ENCODE data around the gene FOSL1. TPM values are rescaled to one million over a fixed set of nuclear protein-coding genes. Genes with fewer than 3 reads are reported as not detected.

FOSL1 gene
- 0.47 TPM for total RNA-seq
- long read RNA-seq, partial matches to known transcripts, result 0 of 1 reads
- long read RNA-seq, other reads (novel, unspliced or antisense), result 1 of 1 reads

GRCh38 chr11:65900125-65900898, at the start of gene FOSL1:
Gene FOSL1, minus strand, starts transcription at chr11:65900388. Its CDS starts 49 bp downstream, at chr11:65900339.
- TF ChIP-seq CTCF (IDR thresholded peaks at IDR 0.05; ENCODE audit: borderline replicate concordance), result no peak
- H3K36me3 ChIP-seq, result no peaks in the 10 kb centered on the region

GRCh38 chr11:65947603-65948125, 47.5 kb upstream of the FOSL1 start:
- no peak for TF ChIP-seq CTCF (IDR thresholded peaks at IDR 0.05; ENCODE audit: borderline replicate concordance)
- intact Hi-C loops (cut with micrococcal nuclease), result no loop called here
- no peaks in the 10 kb centered on the region for H3K36me3 ChIP-seq
- no peak overlapping the region for H3K4me3 ChIP-seq
- H3K4me1 ChIP-seq, result no peaks in the 10 kb centered on the region
- H3K27me3 ChIP-seq (ENCODE audit: low read depth), result peaks cover 27% of the 10 kb centered on the region
- no peak for DNase-seq
- H3K9me3 ChIP-seq (replicated peaks), result no peaks in the 10 kb centered on the region
- no peak overlapping the region for H3K27ac ChIP-seq (replicated peaks)

More at GRCh38 chr11:65900125-65900898, at the start of gene FOSL1:
- Histone ChIP-seq H3K4me3 (peak within 1 kb of the TSS; percentile 79), H3K27me3 (ENCODE audit: low read depth) (peaks cover 15% of the 10 kb centered on the region), H3K9me3 (replicated peaks) (no peaks in the 10 kb centered on the region), H3K4me1 (peaks cover 25% of the 10 kb centered on the region), H3K27ac (replicated peaks) (peak within 1 kb of the TSS; percentile 66)
- DNase-seq, result peak; percentile 88
- intact Hi-C loops (cut with micrococcal nuclease), result no loop called here

- no peaks in the 10 kb centered on the region for H3K9me3 ChIP-seq (replicated peaks)
- H3K27me3 ChIP-seq (ENCODE audit: low read depth), result peaks cover 27% of the 10 kb centered on the region
- H3K27ac ChIP-seq (replicated peaks), result no peak overlapping the region
- no peak overlapping the region for H3K4me3 ChIP-seq
- TF ChIP-seq CTCF (IDR thresholded peaks at IDR 0.05; ENCODE audit: borderline replicate concordance), result no peak
- no peaks in the 10 kb centered on the region for H3K36me3 ChIP-seq
- H3K4me1 ChIP-seq, result no peaks in the 10 kb centered on the region
- intact Hi-C loops (cut with micrococcal nuclease), result no loop called here
- DNase-seq, result no peak
Observed at GRCh38 chr11:65947133-65947532, 46.9 kb upstream of the FOSL1 start.

GRCh38 chr11:65946655-65947054, 46.5 kb upstream of the FOSL1 start:
- intact Hi-C loops (cut with micrococcal nuclease), result no loop called here
- TF ChIP-seq CTCF (IDR thresholded peaks at IDR 0.05; ENCODE audit: borderline replicate concordance), result no peak
- Histone ChIP-seq H3K27me3 (ENCODE audit: low read depth) (peaks cover 28% of the 10 kb centered on the region), H3K27ac (replicated peaks) (no peak overlapping the region), H3K4me3 (no peak overlapping the region), H3K9me3 (replicated peaks) (no peaks in the 10 kb centered on the region), H3K4me1 (no peaks in the 10 kb centered on the region), H3K36me3 (no peaks in the 10 kb centered on the region)
- DNase-seq, result no peak

- no peak for DNase-seq
- no peak overlapping the region for H3K27ac ChIP-seq (replicated peaks)
- TF ChIP-seq CTCF (IDR thresholded peaks at IDR 0.05; ENCODE audit: borderline replicate concordance), result no peak
Observed at GRCh38 chr11:65945941-65946558, 45.9 kb upstream of the FOSL1 start.

More at GRCh38 chr11:65945941-65946558, 45.9 kb upstream of the FOSL1 start:
- intact Hi-C loops (cut with micrococcal nuclease), result no loop called here
- no peaks in the 10 kb centered on the region for H3K36me3 ChIP-seq
- H3K9me3 ChIP-seq (replicated peaks), result no peaks in the 10 kb centered on the region
- H3K27me3 ChIP-seq (ENCODE audit: low read depth), result peaks cover 34% of the 10 kb centered on the region
- H3K4me1 ChIP-seq, result no peaks in the 10 kb centered on the region
- no peak overlapping the region for H3K4me3 ChIP-seq
